Naive thymus-derived CD8-positive, alpha-beta T cell (primary cell): ENCODE results near the gene CHCHD5. TPM values are rescaled to one million over a fixed set of nuclear protein-coding genes. Genes with fewer than 3 reads are reported as not detected.
"Not testable (repeated sequence)": the region's sequence is repeated elsewhere in the genome, so short reads cannot be mapped to it uniquely, and the experiment has no call there.

Experiments
- ATAC-seq, 2 donors: fragments of 150-1000 bp; cut with Tn5 transposase in 1 of 2; sonication (Bioruptor Pico), chemical (Tn5 transposase) in 1 of 2; 1 replicate in 1 of 2; 2 replicates in 1 of 2; pipeline ENCODE4 v1.10.0; 2021; ENCODE audit warnings: mild to moderate bottlenecking in 2 of 2, moderate library complexity in 2 of 2
- POLR2A ChIA-PET: fragments of 350-600 bp; sonication (Branson Sonifier 250); formaldehyde crosslinking; loops from one replicate; lab custom pipeline; 2021; ENCODE audit warnings: antibody characterized with exemption; lab: Charles Lee
- DNase-seq, 10 donors: peaks; one replicate each; pipeline versions ENCODE4 v3.0.0 to v3.0.0-alpha.2; 2020 to 2022
- H3K27ac Mint-ChIP-seq, 10 donors: one replicate each; pipeline ENCODE4 v1.8.0; 2020 to 2022; ENCODE audit warnings: mild to moderate bottlenecking in 10 of 10, mixed read lengths in 10 of 10, moderate library complexity in 4 of 10, inconsistent platforms in 1 of 10
- H3K27me3 Mint-ChIP-seq, 5 donors: one replicate each; pipeline ENCODE4 v1.8.0; 2021 to 2022; ENCODE audit warnings: mixed read lengths in 5 of 5
- H3K36me3 Mint-ChIP-seq, 3 donors: one replicate each; pipeline ENCODE4 v1.8.0; 2020 to 2022; ENCODE audit warnings: mixed read lengths in 3 of 3, mild to moderate bottlenecking in 2 of 3, inconsistent platforms in 1 of 3
- H3K4me1 Mint-ChIP-seq, 4 donors: one replicate each; pipeline ENCODE4 v1.8.0; 2021 to 2022; ENCODE audit warnings: mixed read lengths in 4 of 4
- H3K4me3 Mint-ChIP-seq, 10 donors: one replicate each; pipeline ENCODE4 v1.8.0; 2020 to 2022; ENCODE audit warnings: mild to moderate bottlenecking in 10 of 10, mixed read lengths in 10 of 10, moderate library complexity in 6 of 10, inconsistent platforms in 1 of 10
- H3K9me3 Mint-ChIP-seq, 9 donors: one replicate each; pipeline ENCODE4 v1.8.0; 2020 to 2022; ENCODE audit warnings: mixed read lengths in 9 of 9, mild to moderate bottlenecking in 3 of 9, inconsistent platforms in 1 of 9, moderate library complexity in 1 of 9
- polyA plus RNA-seq, 3 donors: library from polyadenylated mRNA; unstranded; fragments of 300-500 nt; fragmentation: Illumina TruSeq; gene quantifications; one replicate each; pipeline ENCODE4 v1.2.3, GENCODE V29; 2021
- total RNA-seq, 8 experiments: library from RNA in 2 of 8; stranded (reverse) in 2 of 8; gene quantifications; one replicate each; pipeline ENCODE4 v1.2.3 and lab custom pipeline; 2021 to 2026

The CHCHD5 gene
- total and polyA plus RNA-seq, 5 experiments from 2014 or later = 20.8 to 61.7 (median 43.6) TPM

- H3K4me1 Mint-ChIP-seq = no peaks in the 10 kb centered on the region
- H3K27me3 Mint-ChIP-seq = no peaks in the 10 kb centered on the region
- DNase-seq (no peak), ATAC-seq (no peak)
- peak overlapping the region in 1 of 10 donors; percentile 3 for H3K27ac Mint-ChIP-seq
- H3K4me3 Mint-ChIP-seq = no peak overlapping the region
- H3K9me3 Mint-ChIP-seq = peaks cover 0 to 13% (median 8%) of the 10 kb centered on the region in 9 donors
- POLR2A ChIA-PET = no interaction called here
- peaks cover 24 to 96% (median 61%) of the 10 kb centered on the region in 3 donors for H3K36me3 Mint-ChIP-seq
Measured at GRCh38 chr2:112566104-112566503, 18.3 kb upstream of the CHCHD5 start.

GRCh38 chr2:112566508-112566907, 17.9 kb upstream of the CHCHD5 start:
- H3K27me3 Mint-ChIP-seq, ATAC-seq: not testable (repeated sequence)
- peak overlapping the region in 1 of 10 donors; percentile 59 for H3K27ac Mint-ChIP-seq

DNA sequence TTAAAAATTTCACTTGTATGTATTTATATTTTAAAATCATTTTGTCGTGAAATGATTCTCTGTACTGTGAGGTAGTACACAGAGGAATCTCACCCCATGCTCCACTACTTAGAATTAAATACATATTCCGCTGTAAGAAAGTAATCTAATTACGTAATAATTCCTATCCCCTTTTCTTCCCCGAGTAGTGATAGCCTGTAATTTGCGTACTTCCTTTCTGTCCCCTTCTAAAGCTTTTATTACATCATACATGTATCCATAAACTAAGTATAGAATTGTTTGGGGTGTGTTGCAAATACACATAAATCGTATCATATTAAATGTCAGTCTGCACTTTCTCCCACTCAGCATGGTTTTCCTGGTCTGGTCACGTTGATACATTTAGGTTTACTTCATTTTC, 12.4 kb upstream of the CHCHD5 start:
- H3K4me1 Mint-ChIP-seq = no peaks in the 10 kb centered on the region
- H3K9me3 Mint-ChIP-seq = peaks cover 0 to 13% (median 8%) of the 10 kb centered on the region in 9 donors
- peaks cover 32 to 98% (median 69%) of the 10 kb centered on the region in 3 donors for H3K36me3 Mint-ChIP-seq
- no peak overlapping the region for H3K27ac Mint-ChIP-seq
- H3K4me3 Mint-ChIP-seq = no peak overlapping the region
- no peak for ATAC-seq
- POLR2A ChIA-PET = no interaction called here
- DNase-seq = no peak
- no peaks in the 10 kb centered on the region for H3K27me3 Mint-ChIP-seq

More at GRCh38 chr2:112566508-112566907, 17.9 kb upstream of the CHCHD5 start:
- H3K4me3 Mint-ChIP-seq, DNase-seq, H3K4me1 Mint-ChIP-seq, POLR2A ChIA-PET: not testable (repeated sequence)
- peaks cover 0 to 13% (median 8%) of the 10 kb centered on the region in 9 donors for H3K9me3 Mint-ChIP-seq
- H3K36me3 Mint-ChIP-seq = peaks cover 24 to 96% (median 63%) of the 10 kb centered on the region in 3 donors

DNA sequence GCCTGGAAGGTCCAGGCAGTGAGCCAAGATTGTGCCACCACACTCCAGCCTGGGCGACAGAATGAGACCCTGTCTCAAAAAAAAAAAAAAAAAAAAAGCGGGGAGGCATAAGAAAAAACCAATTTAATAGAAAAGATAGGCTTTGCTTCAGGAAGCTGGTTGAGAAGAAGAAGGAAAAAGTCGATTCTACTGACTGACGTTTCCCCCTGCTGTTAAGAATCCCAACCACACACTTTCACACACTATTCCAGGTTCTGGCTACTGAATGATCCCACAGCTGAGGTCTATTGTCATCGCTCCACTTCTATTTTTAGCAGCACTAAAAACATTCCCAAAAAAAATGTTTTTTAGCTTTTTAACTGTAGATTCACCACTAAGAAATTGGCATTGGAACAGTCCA, 6.7 kb upstream of the CHCHD5 start:
- no peaks in the 10 kb centered on the region for H3K27me3 Mint-ChIP-seq
- H3K4me3 Mint-ChIP-seq = no peak overlapping the region
- peaks cover 0 to 41% (median 18%) of the 10 kb centered on the region in 3 donors for H3K36me3 Mint-ChIP-seq
- no peaks in the 10 kb centered on the region for H3K9me3 Mint-ChIP-seq
- DNase-seq = no peak
- no peak overlapping the region for H3K27ac Mint-ChIP-seq
- peaks cover 0 to 8% (median 4%) of the 10 kb centered on the region in 4 donors for H3K4me1 Mint-ChIP-seq
- no peak for ATAC-seq
- POLR2A ChIA-PET = no interaction called here

DNA sequence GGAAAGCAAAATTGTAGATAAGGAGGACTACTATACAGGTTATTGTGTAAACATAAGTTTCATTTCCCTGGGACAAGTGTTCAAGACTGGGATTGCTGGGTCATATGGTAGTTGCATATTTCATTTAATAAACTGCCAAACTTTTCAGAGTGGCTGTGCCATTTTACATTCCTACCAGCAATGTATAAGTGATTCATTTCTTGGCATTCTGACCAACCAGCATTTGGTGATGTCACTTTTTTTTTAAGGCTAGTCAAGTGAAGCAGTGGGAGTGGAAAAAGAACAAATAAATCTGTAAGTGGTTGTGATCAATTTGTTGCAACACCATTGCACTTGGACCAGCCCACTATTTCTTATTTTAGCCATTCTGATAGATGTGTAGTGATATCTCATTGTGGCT, 5.2 kb upstream of the CHCHD5 start:
- no peak for ATAC-seq
- POLR2A ChIA-PET = no interaction called here
- no peak for DNase-seq
- Mint-ChIP-seq H3K36me3 (peaks cover 0 to 26% (median 15%) of the 10 kb centered on the region in 3 donors), H3K9me3 (peaks cover 0 to 4% (median 0%) of the 10 kb centered on the region in 9 donors), H3K4me3 (no peak overlapping the region), H3K4me1 (peaks cover 4 to 22% (median 14%) of the 10 kb centered on the region in 4 donors), H3K27ac (no peak overlapping the region), H3K27me3 (no peaks in the 10 kb centered on the region)

DNA sequence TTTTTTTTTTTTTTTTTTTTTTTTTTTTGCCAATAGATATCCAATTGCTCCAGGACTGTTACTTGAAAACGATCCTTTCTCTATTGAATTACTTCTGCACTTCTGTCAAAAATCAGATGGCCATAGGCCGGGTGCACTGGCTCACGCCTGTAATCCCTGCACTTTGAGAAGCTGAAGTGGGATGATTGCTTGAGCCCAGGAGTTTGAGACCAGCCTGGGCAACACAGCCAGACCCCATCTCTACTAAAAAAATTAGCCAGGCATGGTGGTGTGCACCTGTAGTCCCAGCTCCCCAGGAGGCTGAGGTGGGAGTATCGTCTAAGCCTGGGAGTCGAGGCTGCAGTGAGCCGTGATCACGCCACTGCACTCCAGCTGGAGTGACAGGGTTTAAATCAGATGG, 4.3 kb upstream of the CHCHD5 start:
- no peak for ATAC-seq
- no peak for DNase-seq
- H3K36me3 Mint-ChIP-seq = peaks cover 0 to 19% (median 8%) of the 10 kb centered on the region in 3 donors
- H3K27ac Mint-ChIP-seq = no peak overlapping the region
- no peaks in the 10 kb centered on the region for H3K27me3 Mint-ChIP-seq
- H3K4me1 Mint-ChIP-seq = peaks cover 10 to 29% (median 22%) of the 10 kb centered on the region in 4 donors
- POLR2A ChIA-PET = no interaction called here
- H3K4me3 Mint-ChIP-seq = no peak overlapping the region
- H3K9me3 Mint-ChIP-seq = peaks cover 0 to 4% (median 0%) of the 10 kb centered on the region in 9 donors

DNA sequence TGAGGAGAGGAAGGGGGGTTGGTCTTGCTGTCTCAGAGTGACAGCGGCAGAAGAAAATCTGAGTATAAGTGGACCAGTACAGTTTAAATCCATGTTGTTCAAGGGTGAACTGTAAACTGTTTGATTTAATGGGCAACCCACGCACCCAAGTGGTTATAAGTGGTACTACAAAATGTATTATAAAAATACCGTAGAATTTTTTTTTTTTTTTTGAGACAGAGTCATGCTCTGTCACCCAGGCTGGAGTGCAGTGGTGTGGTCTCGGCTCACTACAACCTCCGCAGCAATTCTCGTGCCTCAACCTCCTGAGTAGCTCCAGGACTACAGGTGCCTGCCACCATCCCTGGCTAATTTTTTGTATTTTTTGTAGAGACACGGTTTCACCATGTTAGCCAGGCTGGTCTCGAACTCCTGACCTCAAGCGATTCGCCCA, 2.1 kb upstream of the CHCHD5 start:
- ATAC-seq (peak; percentile 4 to 17), DNase-seq (peak in 7 of 10 donors; percentile 6 to 66 (median 29))
- Mint-ChIP-seq H3K4me1 (peaks cover 19 to 50% (median 37%) of the 10 kb centered on the region in 4 donors), H3K36me3 (peaks cover 0 to 11% (median 0%) of the 10 kb centered on the region in 3 donors), H3K27ac (peak overlapping the region in 6 of 10 donors; percentile 16 to 85 (median 52)), H3K4me3 (peak overlapping the region in 6 of 10 donors; percentile 11 to 48 (median 19)), H3K27me3 (no peaks in the 10 kb centered on the region), H3K9me3 (peaks cover 0 to 4% (median 0%) of the 10 kb centered on the region in 9 donors)
- POLR2A ChIA-PET = interaction anchor here (0.7 to 3.6 kb wide), 3 partner anchors 48 to 102 kb away, joined by 4 to 14 read pairs (median 6); no protein-coding TSS in a partner anchor

DNA sequence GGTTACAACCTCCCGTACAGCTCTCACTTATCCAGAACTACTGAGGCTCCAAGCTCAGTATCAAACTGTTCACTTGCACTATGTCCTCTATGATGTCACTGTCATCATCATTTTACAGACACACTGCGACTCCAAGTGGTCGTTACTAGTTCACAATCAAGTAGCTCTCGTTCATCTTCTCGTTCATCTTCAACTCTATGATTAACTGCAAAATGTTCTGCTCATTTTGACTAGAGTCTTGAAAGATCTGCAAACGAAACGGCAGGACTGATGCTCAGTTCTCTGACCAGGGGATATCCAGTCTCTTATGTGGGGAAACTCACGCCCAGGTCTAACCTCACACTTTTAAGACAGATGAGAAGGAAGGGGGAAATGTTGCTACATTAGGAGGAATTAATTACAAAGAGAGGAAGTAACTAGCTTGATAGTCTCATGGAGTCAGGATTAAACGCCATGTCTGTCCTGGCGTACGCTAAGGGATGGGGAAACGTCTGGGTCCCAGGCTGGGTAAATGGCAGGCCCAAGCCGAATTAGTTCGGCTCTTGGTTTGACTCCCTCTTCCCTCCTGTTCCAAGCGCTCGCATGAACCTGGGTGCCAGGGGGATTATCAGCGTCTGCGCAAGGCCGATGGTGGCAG, 794 bp upstream of the CHCHD5 start:
- no peaks in the 10 kb centered on the region for H3K27me3 Mint-ChIP-seq
- peak overlapping the region; percentile 89 to 99 (median 96) for H3K4me3 Mint-ChIP-seq
- peaks cover 0 to 4% (median 0%) of the 10 kb centered on the region in 9 donors for H3K9me3 Mint-ChIP-seq
- POLR2A ChIA-PET = interaction anchor here (0.6 to 3.6 kb wide), 8 partner anchors 42 to 405 kb away, joined by 3 to 15 read pairs (median 5); partner anchors contain the start of genes POLR1B and SLC20A1
- H3K27ac Mint-ChIP-seq = peak overlapping the region; percentile 94 to 98 (median 98)
- peaks cover 4 to 23% (median 5%) of the 10 kb centered on the region in 3 donors for H3K36me3 Mint-ChIP-seq
- ATAC-seq (no peak), DNase-seq (peak in 2 of 10 donors; percentile 13 to 15)
- H3K4me1 Mint-ChIP-seq = peaks cover 21 to 54% (median 39%) of the 10 kb centered on the region in 4 donors

- peaks cover 0 to 4% (median 0%) of the 10 kb centered on the region in 9 donors for H3K9me3 Mint-ChIP-seq
- H3K36me3 Mint-ChIP-seq = peaks cover 4 to 31% (median 7%) of the 10 kb centered on the region in 3 donors
- H3K27me3 Mint-ChIP-seq = no peaks in the 10 kb centered on the region
- no peak for ATAC-seq
- peak in 1 of 10 donors; percentile 8 for DNase-seq
- peaks cover 21 to 50% (median 39%) of the 10 kb centered on the region in 4 donors for H3K4me1 Mint-ChIP-seq
- H3K27ac Mint-ChIP-seq = peak overlapping the region; percentile 94 to 98 (median 98)
- H3K4me3 Mint-ChIP-seq = peak overlapping the region; percentile 89 to 99 (median 96)
- POLR2A ChIA-PET = interaction anchor here (0.6 to 3.6 kb wide), 5 partner anchors 43 to 1464 kb away, joined by 3 to 15 read pairs (median 12); partner anchors contain the start of genes BCL2L11, POLR1B and SLC20A1
Measured at GRCh38 chr2:112584891-112585250, 462 bp downstream of the CHCHD5 start.

DNA sequence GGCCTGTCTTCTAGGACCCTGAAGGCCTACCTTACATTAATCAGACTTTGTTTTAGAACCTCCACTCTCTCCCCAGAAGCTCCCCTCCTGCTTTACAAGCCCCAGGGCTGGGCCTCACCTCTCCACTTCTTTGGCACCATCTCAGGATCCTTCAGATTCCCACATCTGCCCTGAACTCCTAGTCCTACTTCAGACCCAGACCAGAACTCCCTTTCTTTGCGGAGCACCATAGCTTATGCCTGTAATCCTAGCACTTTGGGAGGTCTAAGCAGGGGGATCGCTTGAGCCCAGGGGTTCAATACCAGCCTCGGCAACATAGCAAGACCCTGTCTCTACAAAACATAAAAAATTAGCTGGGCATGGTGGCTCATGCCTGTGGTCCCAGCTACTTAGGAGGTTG, 991 bp downstream of the CHCHD5 start:
- Mint-ChIP-seq H3K4me1 (peaks cover 21 to 50% (median 39%) of the 10 kb centered on the region in 4 donors), H3K27ac (peak overlapping the region; percentile 81 to 98 (median 96)), H3K36me3 (peaks cover 4 to 36% (median 9%) of the 10 kb centered on the region in 3 donors), H3K9me3 (peaks cover 0 to 4% (median 0%) of the 10 kb centered on the region in 9 donors), H3K27me3 (no peaks in the 10 kb centered on the region), H3K4me3 (peak overlapping the region; percentile 89 to 99 (median 96))
- DNase-seq (no peak), ATAC-seq (no peak)
- POLR2A ChIA-PET = interaction anchor here (0.6 to 3.6 kb wide), 4 partner anchors 43 to 1465 kb away, joined by 3 to 15 read pairs (median 13); partner anchors contain the start of genes BCL2L11, POLR1B and SLC20A1

DNA sequence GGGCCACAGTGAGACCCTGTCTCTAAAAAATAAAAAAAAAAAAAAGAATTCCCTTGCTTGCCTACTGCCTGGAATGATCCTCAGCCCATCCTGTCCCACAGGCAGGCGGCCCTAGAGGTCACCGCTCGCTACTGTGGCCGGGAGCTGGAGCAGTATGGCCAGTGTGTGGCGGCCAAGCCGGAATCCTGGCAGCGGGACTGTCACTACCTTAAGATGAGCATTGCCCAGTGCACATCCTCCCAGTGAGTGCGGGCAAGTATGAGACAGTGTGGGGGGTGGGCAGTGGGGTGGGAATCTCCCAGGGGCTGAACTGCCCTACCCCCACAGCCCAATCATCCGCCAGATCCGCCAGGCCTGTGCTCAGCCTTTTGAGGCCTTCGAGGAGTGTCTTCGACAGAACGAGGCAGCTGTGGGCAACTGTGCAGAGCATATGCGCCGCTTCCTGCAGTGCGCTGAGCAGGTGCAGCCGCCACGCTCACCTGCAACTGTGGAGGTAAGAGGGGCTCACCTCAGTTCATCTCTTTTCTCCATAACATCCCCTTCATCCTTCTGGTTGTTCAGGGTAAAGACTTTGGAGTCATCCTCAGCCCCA, 1.6 kb downstream of the CHCHD5 start:
- peaks cover 22 to 50% (median 39%) of the 10 kb centered on the region in 4 donors for H3K4me1 Mint-ChIP-seq
- ATAC-seq = no peak
- POLR2A ChIA-PET = interaction anchor here (2.7 kb wide), 1 partner anchor 44 kb away, joined by 15 read pairs; the partner anchor contains the start of gene POLR1B
- peaks cover 4 to 36% (median 9%) of the 10 kb centered on the region in 3 donors for H3K36me3 Mint-ChIP-seq
- H3K9me3 Mint-ChIP-seq = peaks cover 0 to 4% (median 0%) of the 10 kb centered on the region in 9 donors
- DNase-seq = no peak
- peak overlapping the region in 6 of 10 donors; percentile 3 to 98 (median 82) for H3K27ac Mint-ChIP-seq
- H3K27me3 Mint-ChIP-seq = no peaks in the 10 kb centered on the region
- peak overlapping the region in 9 of 10 donors; percentile 38 to 99 (median 95) for H3K4me3 Mint-ChIP-seq

DNA sequence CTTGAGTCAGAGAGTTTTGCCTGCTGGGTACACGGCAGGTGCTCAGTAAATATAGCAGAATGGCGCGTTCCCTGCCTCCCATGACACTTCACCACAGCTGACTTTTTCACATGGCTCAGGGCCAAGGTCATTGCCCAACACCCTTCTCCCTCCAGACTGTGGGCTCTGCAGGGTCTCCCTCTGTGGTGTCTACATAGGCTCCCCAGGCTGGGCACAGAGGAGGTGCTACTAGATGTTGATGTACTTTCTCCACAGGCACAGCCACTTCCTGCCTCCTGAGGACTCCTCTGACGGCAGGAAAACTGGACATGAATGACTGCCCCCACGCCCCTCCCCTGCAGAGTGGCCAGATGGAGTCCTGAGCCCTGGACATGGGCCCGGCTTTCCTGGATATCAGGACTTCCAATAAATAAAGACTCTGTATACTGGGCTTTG, 4.2 kb downstream of the CHCHD5 start:
- POLR2A ChIA-PET = interaction anchor here (0.7 kb wide), 2 partner anchors 17 to 334 kb away, joined by 3 to 4 read pairs; partner anchors contain the start of gene ZC3H8
- Mint-ChIP-seq H3K27me3 (no peaks in the 10 kb centered on the region), H3K9me3 (peaks cover 0 to under 1% (median 0%) of the 10 kb centered on the region in 9 donors), H3K4me1 (peaks cover 23 to 38% (median 30%) of the 10 kb centered on the region in 4 donors), H3K4me3 (peak overlapping the region in 1 of 10 donors; percentile 54), H3K27ac (peak overlapping the region in 1 of 10 donors; percentile 15), H3K36me3 (peaks cover 4 to 43% (median 11%) of the 10 kb centered on the region in 3 donors)
- no peak for ATAC-seq
- DNase-seq = no peak
